H9 (cell line): ENCODE measurements around the gene SPATA2L. TPM values are rescaled to one million over a fixed set of nuclear protein-coding genes. Genes with fewer than 3 reads are reported as not detected.
"Not testable (repeated sequence)": the region's sequence is repeated elsewhere in the genome, so short reads cannot be mapped to it uniquely, and the experiment has no call there.

Experiments used
- DNase-seq: peaks from one replicate; pipeline ENCODE4 v3.0.0-alpha.2; 2017
- H2AFZ ChIP-seq: one replicate; pipeline ENCODE4 v1.6.1; 2013; ENCODE audit warnings: mild to moderate bottlenecking, low read length, control low read depth, moderate library complexity
- H2AK5ac ChIP-seq: 2 replicates; pipeline ENCODE4 v1.6.1; 2013; ENCODE audit warnings: low read length, control low read depth, mixed read lengths; ENCODE audit not compliant: insufficient read length
- H2BK120ac ChIP-seq: one replicate; pipeline ENCODE4 v1.6.1; 2013; ENCODE audit warnings: low read depth, mild to moderate bottlenecking, low read length, control low read depth, inconsistent platforms; ENCODE audit not compliant: poor library complexity, severe bottlenecking
- H2BK12ac ChIP-seq: 2 replicates; pipeline ENCODE4 v1.6.1; 2013; ENCODE audit warnings: low read length, control low read depth, mixed read lengths, low read depth; ENCODE audit not compliant: insufficient read length
- H2BK15ac ChIP-seq: 2 replicates; pipeline ENCODE4 v1.6.1; 2013; ENCODE audit warnings: low read depth, low read length, control low read depth
- H2BK20ac ChIP-seq: one replicate; pipeline ENCODE4 v1.6.1; 2013; ENCODE audit warnings: low read depth, mild to moderate bottlenecking, low read length, control low read depth, inconsistent platforms; ENCODE audit not compliant: poor library complexity, severe bottlenecking
- H2BK5ac ChIP-seq: 2 replicates; pipeline ENCODE4 v1.6.1; 2013; ENCODE audit warnings: low read length, control low read depth, mixed read lengths; ENCODE audit not compliant: insufficient read length
- H3K14ac ChIP-seq: 2 replicates; pipeline ENCODE4 v1.6.1; 2013; ENCODE audit warnings: low read length, control low read depth; ENCODE audit not compliant: insufficient read depth
- H3K18ac ChIP-seq: 2 replicates; pipeline ENCODE4 v1.6.1; 2013; ENCODE audit warnings: low read depth, mild to moderate bottlenecking, mixed read lengths, low read length, control low read depth; ENCODE audit not compliant: insufficient read length
- H3K23ac ChIP-seq: 2 replicates; pipeline ENCODE4 v1.6.1; 2013; ENCODE audit warnings: low read length, control low read depth, mixed read lengths, low read depth; ENCODE audit not compliant: insufficient read length
- H3K23me2 ChIP-seq: 2 replicates; pipeline ENCODE4 v1.6.1; 2013; ENCODE audit warnings: low read depth, mild to moderate bottlenecking, mixed read lengths, low read length, control low read depth; ENCODE audit not compliant: insufficient read length, poor library complexity, severe bottlenecking
- H3K27ac ChIP-seq: 2 replicates; pipeline ENCODE4 v1.5.1; 2013; ENCODE audit warnings: low read length, control low read depth, mixed read lengths, low read depth; ENCODE audit not compliant: insufficient read length
- H3K27me3 ChIP-seq: 2 replicates; pipeline ENCODE4 v1.6.1; 2013; ENCODE audit warnings: low read length, control low read depth, inconsistent platforms; ENCODE audit not compliant: insufficient read depth
- H3K4ac ChIP-seq: 2 replicates; pipeline ENCODE4 v1.6.1; 2013; ENCODE audit warnings: low read depth, mild to moderate bottlenecking, control low read depth, inconsistent platforms, low read length, moderate library complexity
- H3K4me1 ChIP-seq: 2 replicates; pipeline ENCODE4 v1.6.1; 2013; ENCODE audit warnings: low read length, control low read depth, inconsistent platforms; ENCODE audit not compliant: insufficient read depth
- H3K4me2 ChIP-seq: 2 replicates; pipeline ENCODE4 v1.6.1; 2013; ENCODE audit warnings: low read length, control low read depth, mixed read lengths; ENCODE audit not compliant: insufficient read length, insufficient read depth
- H3K56ac ChIP-seq: 2 replicates; pipeline ENCODE4 v1.6.1; 2013; ENCODE audit warnings: low read depth, mild to moderate bottlenecking, mixed read lengths, low read length, control low read depth; ENCODE audit not compliant: insufficient read length
- H3K79me1 ChIP-seq: 2 replicates; pipeline ENCODE4 v1.6.1; 2013; ENCODE audit warnings: low read depth, mild to moderate bottlenecking, moderate library complexity, low read length, control low read depth, inconsistent platforms; ENCODE audit not compliant: insufficient read depth, poor library complexity, severe bottlenecking
- H3K79me2 ChIP-seq: 2 replicates; pipeline ENCODE4 v1.6.1; 2013; ENCODE audit warnings: low read length, control low read depth, inconsistent platforms; ENCODE audit not compliant: insufficient read depth
- H3K9ac ChIP-seq: 2 replicates; pipeline ENCODE4 v1.6.1; 2013; ENCODE audit warnings: low read length, control low read depth, mixed read lengths; ENCODE audit not compliant: insufficient read length; ENCODE audit errors: extremely low read depth
- H3K9me3 ChIP-seq: one replicate; pipeline ENCODE4 v1.6.1; 2013; ENCODE audit warnings: low read depth, low read length, inconsistent platforms; ENCODE audit not compliant: control insufficient read depth
- H3T11ph ChIP-seq: one replicate; pipeline ENCODE4 v1.6.1; 2013; ENCODE audit warnings: mild to moderate bottlenecking, low read length, control low read depth, inconsistent platforms
- H4K20me1 ChIP-seq: one replicate; pipeline ENCODE4 v1.6.1; 2013; ENCODE audit not compliant: control insufficient read depth, insufficient read length, insufficient read depth
- H4K5ac ChIP-seq: 2 replicates; pipeline ENCODE4 v1.6.1; 2013; ENCODE audit warnings: low read depth, mild to moderate bottlenecking, mixed read lengths, low read length, control low read depth; ENCODE audit not compliant: insufficient read length
- H4K8ac ChIP-seq: replicated peaks from 2 replicates; pipeline ENCODE4 v1.6.1; 2013; ENCODE audit warnings: low read length, control low read depth, mixed read lengths, low read depth; ENCODE audit not compliant: insufficient read length
- H4K91ac ChIP-seq: 2 replicates; pipeline ENCODE4 v1.6.1; 2013; ENCODE audit warnings: low read depth, mild to moderate bottlenecking, moderate library complexity, mixed read lengths, low read length, control low read depth; ENCODE audit not compliant: insufficient read length
- H3K27ac Mint-ChIP-seq, 3 experiments: 2 replicates in 2 of 3; 3 replicates in 1 of 3; pipeline ENCODE4 v1.8.0; 2020 to 2021; ENCODE audit warnings: mixed read lengths in 3 of 3, mild to moderate bottlenecking in 1 of 3, moderate library complexity in 1 of 3
- H3K27me3 Mint-ChIP-seq: 2 replicates; pipeline ENCODE4 v1.8.0; 2021; ENCODE audit warnings: low read depth, mild to moderate bottlenecking, moderate library complexity, mixed read lengths
- H3K36me3 Mint-ChIP-seq, 3 experiments: 2 replicates in 2 of 3; 3 replicates in 1 of 3; pipeline ENCODE4 v1.8.0; 2020 to 2021; ENCODE audit warnings: low read depth in 3 of 3, mixed read lengths in 3 of 3; ENCODE audit not compliant: insufficient read depth in 1 of 3
- H3K4me1 Mint-ChIP-seq, 2 experiments: 2 replicates each; pipeline ENCODE4 v1.8.0; 2020; ENCODE audit warnings: mixed read lengths in 2 of 2
- H3K4me3 Mint-ChIP-seq, 2 experiments: 2 replicates in 1 of 2; 3 replicates in 1 of 2; pipeline ENCODE4 v1.8.0; 2020 to 2021; ENCODE audit warnings: mild to moderate bottlenecking in 2 of 2, mixed read lengths in 2 of 2, moderate library complexity in 1 of 2
- H3K9me3 Mint-ChIP-seq, 2 experiments: 2 replicates in 1 of 2; 3 replicates in 1 of 2; pipeline ENCODE4 v1.8.0; 2020; ENCODE audit warnings: mild to moderate bottlenecking in 2 of 2, mixed read lengths in 2 of 2, moderate library complexity in 1 of 2
- CTCF ChIP-seq: fragments of 200-600 bp; sonication (generic); conservative IDR thresholded peaks from 3 replicates; pipeline ENCODE4 v1.8.0; 2021; ENCODE audit warnings: antibody characterized with exemption, mild to moderate bottlenecking
- WGBS: extraction: QIAGEN DNeasy Blood & Tissue Kit; methylation state at CpG from one replicate; pipeline ENCODE4 v1.1.7; 2013; ENCODE audit warnings: missing lambda C conversion rate, low lambda C conversion rate, mixed read lengths; ENCODE audit not compliant: insufficient read length; ENCODE audit errors: extremely low coverage; 5-methylcytosine and 5-hydroxymethylcytosine counted together
- total RNA-seq: library from RNA; stranded (reverse); gene quantifications from 2 replicates; pipeline ENCODE4 v1.2.1, GENCODE V29; 2021

Gene SPATA2L
- total RNA-seq, 1 experiment from 2014 or later: 27.1 TPM

- Histone ChIP-seq H3K9me3 (no peaks in the 10 kb centered on the region), H3K27me3 (no peaks in the 10 kb centered on the region), H4K91ac (no peak overlapping the region), H2BK15ac (no peak overlapping the region), H3K23ac (no peak overlapping the region), H2BK5ac (no peak overlapping the region), H3K79me1 (no peaks in the 10 kb centered on the region), H3K23me2 (peaks cover 11% of the 10 kb centered on the region), H3K18ac (no peak overlapping the region), H3K9ac (no peak overlapping the region), H3K4me1 (no peaks in the 10 kb centered on the region), H4K5ac (no peak overlapping the region), H3T11ph (no peak overlapping the region), H2BK20ac (no peak overlapping the region), H3K27ac (no peak overlapping the region), H3K14ac (peak overlapping the region; percentile 72; the same call in 1 of the 2 replicates), H4K20me1 (no peaks in the 10 kb centered on the region), H2BK120ac (no peak overlapping the region), H2AFZ (no peak overlapping the region), H2AK5ac (no peak overlapping the region), H3K79me2 (no peaks in the 10 kb centered on the region), H2BK12ac (no peak overlapping the region), H3K4ac (no peak overlapping the region), H3K56ac (no peak overlapping the region), H3K4me2 (peak overlapping the region; percentile 42), H4K8ac (no peak overlapping the region)
- Mint-ChIP-seq H3K27me3 (peaks cover 24% of the 10 kb centered on the region), H3K9me3 (no peaks in the 10 kb centered on the region; a peak in 1 of 5 replicates), H3K4me1 (peaks cover 9 to 12% of the 10 kb centered on the region in 2 experiments), H3K36me3 (peaks cover 4 to 25% (median 19%) of the 10 kb centered on the region in 3 experiments; a peak in 6 of 7 replicates), H3K4me3 (peak overlapping the region; percentile 76 to 81), H3K27ac (peak overlapping the region in 2 of 3 experiments; percentile 74 to 88; a peak in 2 of 7 replicates)
- peak; percentile 100 for DNase-seq
- WGBS: no CpG with 5 or more reads among the region's 30 CpGs
- TF ChIP-seq CTCF: peak; percentile 62
Measured at GRCh38 chr16:89700100-89700648, 1.3 kb downstream of the SPATA2L start.

DNA sequence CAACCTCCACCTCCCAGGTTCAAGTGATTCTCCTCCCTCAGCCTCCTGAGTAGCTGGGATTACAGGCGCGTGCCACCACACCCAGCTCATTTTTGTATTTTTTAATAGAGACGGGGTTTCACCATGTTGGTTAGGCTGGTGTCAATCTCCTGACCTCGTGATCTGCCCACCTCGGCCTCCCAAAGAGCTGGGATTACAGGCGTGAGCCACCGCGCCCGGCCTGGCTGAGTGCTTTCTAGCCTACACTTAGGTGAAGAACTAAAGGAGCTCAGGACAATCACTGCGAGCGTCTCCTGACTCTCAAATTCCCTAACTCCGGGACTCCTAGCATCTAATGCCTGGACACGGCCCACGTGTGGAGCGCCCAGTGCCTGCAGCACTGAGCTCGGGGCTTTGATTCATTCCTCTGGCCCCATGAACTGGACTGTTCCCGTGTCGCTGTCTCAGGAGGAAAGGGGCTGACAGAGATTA is 1.8 kb downstream of the SPATA2L start:
- H3K4ac ChIP-seq, H2BK120ac ChIP-seq, H4K20me1 ChIP-seq, H2BK12ac ChIP-seq, H3T11ph ChIP-seq, H3K9me3 ChIP-seq, H3K56ac ChIP-seq, H3K18ac ChIP-seq, H2BK5ac ChIP-seq, H3K23ac ChIP-seq, H3K14ac ChIP-seq, H3K27ac ChIP-seq, H3K9me3 Mint-ChIP-seq, H2BK20ac ChIP-seq, H2AK5ac ChIP-seq, H2AFZ ChIP-seq, DNase-seq, H3K4me1 ChIP-seq, H2BK15ac ChIP-seq, H4K91ac ChIP-seq, H3K9ac ChIP-seq, H4K5ac ChIP-seq, H3K27me3 ChIP-seq, H3K79me2 ChIP-seq, H4K8ac ChIP-seq, H3K79me1 ChIP-seq: not testable (repeated sequence)
- Histone ChIP-seq H3K23me2 (peaks cover 11% of the 10 kb centered on the region), H3K4me2 (peak overlapping the region; percentile 20)
- H3K4me3 Mint-ChIP-seq: peak overlapping the region; percentile 76 to 81
- peaks cover 4 to 29% (median 23%) of the 10 kb centered on the region in 3 experiments; a peak in 6 of 7 replicates for H3K36me3 Mint-ChIP-seq
- H3K27me3 Mint-ChIP-seq: peaks cover 22% of the 10 kb centered on the region
- H3K27ac Mint-ChIP-seq: peak overlapping the region in 2 of 3 experiments; percentile 74 to 88; a peak in 2 of 7 replicates
- WGBS: no CpG with 5 or more reads among the region's 18 CpGs
- H3K4me1 Mint-ChIP-seq: peaks cover 9 to 12% of the 10 kb centered on the region in 2 experiments
